Thyroid gland (tissue), 4 donors: ENCODE data around the gene ACTR3C.

Experiments used
- CTCF ChIP-seq, 6 experiments: fragments of 200-600 bp in 3 of 6; fragments of 450-650 bp in 3 of 6; sonication (generic) in 3 of 6; IDR thresholded peaks; one replicate each; pipeline ENCODE4 v1.5.1; 2016 to 2019; ENCODE audit warnings: antibody characterized with exemption in 6 of 6, mild to moderate bottlenecking in 2 of 6, inconsistent platforms in 1 of 6, moderate library complexity in 1 of 6
- POLR2A ChIP-seq, 2 donors: fragments of 450-650 bp; IDR thresholded peaks; one replicate each; pipeline ENCODE4 v1.6.1; 2017; ENCODE audit warnings: antibody characterized with exemption in 2 of 2, mild to moderate bottlenecking in 2 of 2, moderate library complexity in 1 of 2

- TF ChIP-seq POLR2A (IDR thresholded peaks at IDR 0.05) (no peak), CTCF (IDR thresholded peaks at IDR 0.05) (no peak)
Measured at GRCh38 chr7:150337659-150338081, 14.3 kb upstream of the ACTR3C start.
